HCT116 (cell line): ENCODE data around the gene SUPT20HL2. TPM values are rescaled to one million over a fixed set of nuclear protein-coding genes. Genes with fewer than 3 reads are reported as not detected.

ENCODE experiments used
- ATAC-seq: fragments of 200-7000 bp; cut with Tn5 transposase; 2 replicates; pipeline ENCODE4 v1.9.1; 2020; ENCODE audit warnings: mild to moderate bottlenecking, moderate library complexity
- BruUV-seq: library from RNA; stranded (reverse); fragments of 400-500 nt; replicated peaks from 2 replicates; lab custom pipeline; 2021; lab: Mats Ljungman, UMichigan
- CTCF ChIA-PET: fragments of 300-600 bp; sonication (Branson Sonifier 250); formaldehyde crosslinking; loops from one replicate; lab custom pipeline; 2021; ENCODE audit warnings: antibody characterized with exemption; lab: Charles Lee
- POLR2A ChIA-PET: fragments of 300-600, 350-600 bp; sonication (Branson Sonifier 250); formaldehyde crosslinking; loops from one replicate; lab custom pipeline; 2021; ENCODE audit warnings: antibody characterized with exemption; lab: Charles Lee
- RAD21 ChIA-PET, 2 experiments: fragments of 300-600 bp; sonication (Branson Sonifier 250); formaldehyde crosslinking; loops; one replicate each; lab custom pipeline; 2023; ENCODE audit warnings: low total read pairs in 2 of 2; ENCODE audit not compliant: uncharacterized antibody in 2 of 2, unreplicated experiment in 2 of 2, low non-redundant PET in 1 of 2; lab: Charles Lee
- DNase-seq: peaks from one replicate; pipeline ENCODE4 v3.0.0-alpha.2; 2010; ENCODE audit warnings: low read depth, low spot score
- H2AFZ ChIP-seq: fragments of 200-600 bp; shearing (Covaris generic), sonication (generic); 2 replicates; pipeline ENCODE4 v1.6.1; 2017; ENCODE audit warnings: low read depth, mixed run types, mixed read lengths, antibody characterized with exemption, low read length; ENCODE audit not compliant: poor library complexity, severe bottlenecking
- H3K27ac ChIP-seq: 2 replicates; pipeline ENCODE4 v1.5.1; 2012; ENCODE audit warnings: low read depth, low read length
- H3K27me3 ChIP-seq: fragments of 200-600 bp; sonication (generic); 2 replicates; pipeline ENCODE4 v1.6.1; 2016; ENCODE audit warnings: mixed run types, low read length, mixed read lengths; ENCODE audit not compliant: insufficient read depth
- H3K36me3 ChIP-seq, 2 experiments: fragments of 200-500 bp in 1 of 2; fragments of 200-600 bp in 1 of 2; sonication (Bioruptor generic) in 1 of 2; sonication (generic) in 1 of 2; 2 replicates each; pipeline versions ENCODE4 v1.5.1 to v1.6.1; 2014 to 2016; ENCODE audit warnings: low read length in 2 of 2, inconsistent platforms in 1 of 2, mixed read lengths in 1 of 2, mixed run types in 1 of 2; ENCODE audit not compliant: insufficient read depth in 2 of 2, control insufficient read depth in 1 of 2
- H3K4me1 ChIP-seq, 2 experiments: fragments of 200-600 bp in 1 of 2; sonication (generic) in 1 of 2; 2 replicates each; pipeline versions ENCODE4 v1.5.1 to v1.6.1; 2012 to 2017; ENCODE audit warnings: low read length in 2 of 2, inconsistent platforms in 1 of 2, mild to moderate bottlenecking in 1 of 2, mixed read lengths in 1 of 2, mixed run types in 1 of 2, moderate library complexity in 1 of 2; ENCODE audit not compliant: insufficient read depth in 2 of 2, control insufficient read depth in 1 of 2
- H3K4me2 ChIP-seq: fragments of 200-600 bp; sonication (generic); 2 replicates; pipeline ENCODE4 v1.6.1; 2017; ENCODE audit warnings: mixed run types, low read length, mixed read lengths
- H3K4me3 ChIP-seq, 2 experiments: fragments of 200-600 bp in 1 of 2; sonication (generic) in 1 of 2; replicated peaks in 1 of 2; 2 replicates each; pipeline ENCODE4 v1.5.1; 2011 to 2016; ENCODE audit warnings: low read length in 2 of 2, control low read depth in 1 of 2, low read depth in 1 of 2, mild to moderate bottlenecking in 1 of 2, mixed read lengths in 1 of 2, mixed run types in 1 of 2
- H3K79me2 ChIP-seq: fragments of 200-600 bp; sonication (generic); 2 replicates; pipeline ENCODE4 v1.6.1; 2017; ENCODE audit warnings: mild to moderate bottlenecking, mixed run types, low read length, moderate library complexity, mixed read lengths; ENCODE audit not compliant: insufficient read depth
- H3K9ac ChIP-seq: fragments of 200-600 bp; sonication (generic); 2 replicates; pipeline ENCODE4 v1.6.1; 2016; ENCODE audit warnings: low read length, mixed read lengths
- H3K9me2 ChIP-seq: fragments of 200-600 bp; sonication (generic), shearing (Covaris generic); 2 replicates; pipeline ENCODE4 v1.6.1; 2017; ENCODE audit warnings: mixed run types, mild to moderate bottlenecking, moderate library complexity; ENCODE audit not compliant: insufficient read depth
- H3K9me3 ChIP-seq, 2 experiments: fragments of 200-500 bp in 1 of 2; fragments of 200-600 bp in 1 of 2; sonication (Bioruptor generic) in 1 of 2; sonication (generic) in 1 of 2; 2 replicates each; pipeline ENCODE4 v1.6.1; 2014 to 2017; ENCODE audit warnings: low read length in 2 of 2, mixed read lengths in 2 of 2, inconsistent platforms in 1 of 2, low read depth in 1 of 2, mild to moderate bottlenecking in 1 of 2, mixed run types in 1 of 2, moderate library complexity in 1 of 2; ENCODE audit not compliant: control insufficient read depth in 1 of 2, insufficient read depth in 1 of 2
- H4K20me1 ChIP-seq: fragments of 200-600 bp; sonication (generic), shearing (Covaris generic); 2 replicates; pipeline ENCODE4 v1.6.1; 2017; ENCODE audit warnings: mixed run types, mild to moderate bottlenecking, moderate library complexity; ENCODE audit not compliant: insufficient read depth
- ATF3 ChIP-seq: IDR thresholded peaks from 2 replicates; pipeline ENCODE4 v1.6.1; 2012
- CBX3 ChIP-seq: IDR thresholded peaks from 2 replicates; pipeline ENCODE4 v1.6.1; 2012; ENCODE audit warnings: low read depth
- CEBPB ChIP-seq: IDR thresholded peaks from 2 replicates; pipeline ENCODE4 v1.6.1; 2012; ENCODE audit warnings: low read depth
- CTCF ChIP-seq, 3 experiments: fragments of 200-600 bp in 1 of 3; sonication (generic) in 1 of 3; IDR thresholded peaks in 2 of 3; conservative IDR thresholded peaks in 1 of 3; 2 replicates each; pipeline ENCODE4 v1.5.1; 2012 to 2017; ENCODE audit warnings: low read depth in 2 of 3, low read length in 2 of 3, antibody characterized with exemption in 1 of 3, borderline replicate concordance in 1 of 3, control low read depth in 1 of 3, mild to moderate bottlenecking in 1 of 3, mixed read lengths in 1 of 3, mixed run types in 1 of 3, moderate library complexity in 1 of 3; ENCODE audit not compliant: insufficient read depth in 1 of 3
- ELF1 ChIP-seq: IDR thresholded peaks from 2 replicates; pipeline ENCODE4 v1.6.1; 2012; ENCODE audit warnings: low read depth, borderline replicate concordance
- FOSL1 ChIP-seq: IDR thresholded peaks from 2 replicates; pipeline ENCODE4 v1.6.1; 2012; ENCODE audit warnings: low read depth
- MAX ChIP-seq: IDR thresholded peaks from 2 replicates; pipeline ENCODE4 v1.6.1; 2012
- POLR2A ChIP-seq: IDR thresholded peaks from 2 replicates; pipeline ENCODE4 v1.7.0; 2011; ENCODE audit warnings: borderline replicate concordance; ENCODE audit not compliant: insufficient read depth, insufficient read length; ENCODE audit errors: extremely low read depth
- POLR2AphosphoS5 ChIP-seq: IDR thresholded peaks from 2 replicates; pipeline ENCODE4 v1.6.1; 2011; ENCODE audit warnings: mild to moderate bottlenecking, low read depth, low read length, moderate library complexity
- REST ChIP-seq: IDR thresholded peaks from 2 replicates; pipeline ENCODE4 v1.6.1; 2012; ENCODE audit warnings: low read depth
- YY1 ChIP-seq: IDR thresholded peaks from 2 replicates; pipeline ENCODE4 v1.6.1; 2011; ENCODE audit warnings: low read length, low read depth, moderate library complexity, mild to moderate bottlenecking; ENCODE audit not compliant: insufficient replicate concordance; ENCODE audit errors: extremely low read depth
- ZBTB33 ChIP-seq: IDR thresholded peaks from 2 replicates; pipeline ENCODE4 v1.6.1; 2011; ENCODE audit warnings: mild to moderate bottlenecking, low read length, moderate library complexity; ENCODE audit not compliant: insufficient replicate concordance; ENCODE audit errors: extremely low read depth
- ZFX ChIP-seq: fragments of 450-650 bp; IDR thresholded peaks from 2 replicates; pipeline ENCODE4 v1.6.1; 2017
- intact Hi-C: fragments of 100-400 bp; cut with micrococcal nuclease; formaldehyde crosslinking; loops from 2 replicates; pipeline ENCODE4 v1.10.0; 2022
- total RNA-seq: library from RNA; stranded (reverse); gene quantifications from one replicate; pipeline ENCODE4 v1.2.1, GENCODE V29; 2021; ENCODE audit not compliant: unreplicated experiment

SUPT20HL2 gene
- total RNA-seq, 1 experiment from 2014 or later, result not detected

- H3K9me3 ChIP-seq, result no peaks in the 10 kb centered on the region
- no peaks in the 10 kb centered on the region for H3K27me3 ChIP-seq
- ATAC-seq, result no peak
- no peaks in the 10 kb centered on the region for H3K79me2 ChIP-seq
- H3K4me3 ChIP-seq, result no peak overlapping the region
- no peaks in the 10 kb centered on the region for H3K4me1 ChIP-seq
- H3K36me3 ChIP-seq, result no peaks in the 10 kb centered on the region
- ChIA-PET CTCF (no interaction called here), POLR2A (no interaction called here), RAD21 (no interaction called here)
- H3K9me2 ChIP-seq, result no peaks in the 10 kb centered on the region
- no peak overlapping the region for H3K4me2 ChIP-seq
- no peak overlapping the region for H3K9ac ChIP-seq
- H4K20me1 ChIP-seq, result no peaks in the 10 kb centered on the region
- no peak overlapping the region for H3K27ac ChIP-seq
- no peak for TF ChIP-seq ZBTB33
- no peak for TF ChIP-seq ELF1
- no peak for TF ChIP-seq MAX
- no peak for TF ChIP-seq YY1
- no peak for TF ChIP-seq CBX3
- TF ChIP-seq ATF3, result no peak
- no peak for TF ChIP-seq CEBPB
- no peak for TF ChIP-seq POLR2AphosphoS5
- no peak for TF ChIP-seq ZFX
- TF ChIP-seq FOSL1, result no peak
- TF ChIP-seq POLR2A, result no peak
- TF ChIP-seq CTCF (IDR thresholded peaks at IDR 0.05 in 2 of 3, conservative IDR thresholded peaks at IDR 0.05 in 1 of 3; ENCODE audit: borderline replicate concordance in 1 of 3, insufficient read depth in 1 of 3, low read depth in 2 of 3, low read length in 2 of 3), result no peak
- TF ChIP-seq REST, result no peak
- intact Hi-C loops, result no loop called here
- DNase-seq, result no peak
- H2AFZ ChIP-seq, result no peak overlapping the region
- no TSS peak for BruUV-seq
Observed at GRCh38 chrX:24305905-24306304, 8.0 kb downstream of the SUPT20HL2 start.
